GM18508 (cell line): ENCODE data around the gene SLC12A7.
"Not testable (repeated sequence)": the region's sequence is repeated elsewhere in the genome, so short reads cannot be mapped to it uniquely, and the experiment has no call there.

ENCODE experiments used
- ATAC-seq: cut with Tn5 transposase; IDR thresholded peaks from one replicate; pipeline ENCODE4 v1.9.1; 2021; ENCODE audit warnings: moderate number of reproducible peaks; ENCODE audit not compliant: insufficient read depth, unreplicated experiment

SLC12A7 gene

GRCh38 chr5:1003296-1003937 is 108.4 kb downstream of the SLC12A7 start:
- ATAC-seq: no peak

GRCh38 chr5:1002836-1003235 is 109.0 kb downstream of the SLC12A7 start:
- no peak for ATAC-seq

GRCh38 chr5:1002271-1002546 is 109.7 kb downstream of the SLC12A7 start:
- no peak for ATAC-seq

- ATAC-seq: no peak
Measured at GRCh38 chr5:1001406-1002270, 110.2 kb downstream of the SLC12A7 start.

- ATAC-seq: not testable (repeated sequence)
Measured at GRCh38 chr5:1000831-1001230, 111.0 kb downstream of the SLC12A7 start.
